Stimulated activated CD4-positive, alpha-beta T cell treated with anti-CD3 and anti-CD28 coated beads, Interleukin-4, amount 100 ng/mL, for 24 hours (primary cell): ENCODE measurements around the gene SLC1A6.
"Not testable (repeated sequence)": the region's sequence is repeated elsewhere in the genome, so short reads cannot be mapped to it uniquely, and the experiment has no call there.

Experiments
- DNase-seq: peaks from one replicate; pipeline ENCODE4 v3.0.0-alpha.2; 2020

The SLC1A6 gene

GRCh38 chr19:14979476-14980255 lies at the start of gene SLC1A6:
Gene SLC1A6 (minus strand): TSS chr19:14979864. CDS start chr19:14972910, 6,954 bp downstream.
- no peak for DNase-seq

- DNase-seq, result no peak
Observed at GRCh38 chr19:15028490-15028889, 48.8 kb upstream of the SLC1A6 start.

GRCh38 chr19:15025217-15025616 lies 45.6 kb upstream of the SLC1A6 start:
- DNase-seq, result no peak

- DNase-seq, result no peak
Observed at GRCh38 chr19:15022752-15023151, 43.1 kb upstream of the SLC1A6 start.

GRCh38 chr19:15021286-15022007 lies 41.8 kb upstream of the SLC1A6 start:
- no peak for DNase-seq

- not testable (repeated sequence) for DNase-seq
Observed at GRCh38 chr19:15018836-15019235, 39.2 kb upstream of the SLC1A6 start.

- no peak for DNase-seq
Observed at GRCh38 chr19:15015946-15016542, 36.4 kb upstream of the SLC1A6 start.

GRCh38 chr19:15014579-15014978 lies 34.9 kb upstream of the SLC1A6 start:
- DNase-seq, result no peak

GRCh38 chr19:15010501-15011300 lies 31.0 kb upstream of the SLC1A6 start:
- no peak for DNase-seq

- DNase-seq, result no peak
Observed at GRCh38 chr19:15008308-15008707, 28.6 kb upstream of the SLC1A6 start.

GRCh38 chr19:14997981-14998380 lies 18.3 kb upstream of the SLC1A6 start:
- no peak for DNase-seq

- DNase-seq, result no peak
Observed at GRCh38 chr19:14992780-14993179, 13.1 kb upstream of the SLC1A6 start.

- DNase-seq, result no peak
Observed at GRCh38 chr19:14985133-14985532, 5.5 kb upstream of the SLC1A6 start.

GRCh38 chr19:14978161-14978776 lies 1.4 kb downstream of the SLC1A6 start:
- DNase-seq, result no peak

GRCh38 chr19:14977128-14977527 lies 2.5 kb downstream of the SLC1A6 start:
- no peak for DNase-seq

- no peak for DNase-seq
Observed at GRCh38 chr19:14974488-14974887, 5.2 kb downstream of the SLC1A6 start.

GRCh38 chr19:14972676-14973075 lies 7.0 kb downstream of the SLC1A6 start:
- no peak for DNase-seq

- no peak for DNase-seq
Observed at GRCh38 chr19:14971474-14971873, 8.2 kb downstream of the SLC1A6 start.

GRCh38 chr19:14968247-14968646 lies 11.4 kb downstream of the SLC1A6 start:
- DNase-seq, result no peak

GRCh38 chr19:14961956-14962685 lies 17.5 kb downstream of the SLC1A6 start:
- DNase-seq, result no peak

- no peak for DNase-seq
Observed at GRCh38 chr19:14959263-14959662, 20.4 kb downstream of the SLC1A6 start.

GRCh38 chr19:14957464-14957863 lies 22.2 kb downstream of the SLC1A6 start:
- no peak for DNase-seq
